D721Med (cell line): ENCODE measurements around the gene MSMO1.

ENCODE experiments used
- DNase-seq: peaks from one replicate; pipeline ENCODE4 v3.0.0; 2011; ENCODE audit warnings: low spot score; ENCODE audit not compliant: insufficient read length
- FAIRE-seq: peaks from 2 replicates; lab custom pipeline; 2011; peaks lifted over from hg19 to GRCh38; lab: Jason Lieb, UNC
- TF ChIP-seq, protein P1 (sequence below): IDR thresholded peaks from 2 replicates; pipeline ENCODE4 v1.5.1; 2012; ENCODE audit warnings: mild to moderate bottlenecking, control low read depth; ENCODE audit not compliant: insufficient read depth; ENCODE audit errors: missing control alignments

Gene MSMO1

DNA sequence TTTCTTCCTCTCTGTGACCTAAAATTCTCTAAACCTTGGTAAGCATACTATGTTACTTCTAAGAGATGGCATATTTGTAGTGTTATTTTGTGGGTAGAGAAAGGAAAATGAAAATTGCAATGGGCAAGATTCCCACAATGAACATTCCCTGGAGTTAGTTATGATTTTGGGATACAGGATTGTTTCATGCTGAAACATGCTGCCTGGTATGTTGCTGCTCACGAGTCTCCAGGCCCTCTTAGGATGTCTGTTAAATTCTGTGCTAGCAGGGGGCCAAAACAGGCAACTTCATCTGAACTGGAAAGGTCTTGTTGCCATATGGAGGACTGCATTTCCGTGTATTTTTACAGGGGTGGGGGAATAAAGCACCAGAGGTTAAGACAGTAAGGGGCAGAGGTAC, 18.9 kb upstream of the MSMO1 start:
- TF ChIP-seq, protein P1, sequence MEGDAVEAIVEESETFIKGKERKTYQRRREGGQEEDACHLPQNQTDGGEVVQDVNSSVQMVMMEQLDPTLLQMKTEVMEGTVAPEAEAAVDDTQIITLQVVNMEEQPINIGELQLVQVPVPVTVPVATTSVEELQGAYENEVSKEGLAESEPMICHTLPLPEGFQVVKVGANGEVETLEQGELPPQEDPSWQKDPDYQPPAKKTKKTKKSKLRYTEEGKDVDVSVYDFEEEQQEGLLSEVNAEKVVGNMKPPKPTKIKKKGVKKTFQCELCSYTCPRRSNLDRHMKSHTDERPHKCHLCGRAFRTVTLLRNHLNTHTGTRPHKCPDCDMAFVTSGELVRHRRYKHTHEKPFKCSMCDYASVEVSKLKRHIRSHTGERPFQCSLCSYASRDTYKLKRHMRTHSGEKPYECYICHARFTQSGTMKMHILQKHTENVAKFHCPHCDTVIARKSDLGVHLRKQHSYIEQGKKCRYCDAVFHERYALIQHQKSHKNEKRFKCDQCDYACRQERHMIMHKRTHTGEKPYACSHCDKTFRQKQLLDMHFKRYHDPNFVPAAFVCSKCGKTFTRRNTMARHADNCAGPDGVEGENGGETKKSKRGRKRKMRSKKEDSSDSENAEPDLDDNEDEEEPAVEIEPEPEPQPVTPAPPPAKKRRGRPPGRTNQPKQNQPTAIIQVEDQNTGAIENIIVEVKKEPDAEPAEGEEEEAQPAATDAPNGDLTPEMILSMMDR = no peak
- FAIRE-seq (no peak), DNase-seq (no peak)

DNA sequence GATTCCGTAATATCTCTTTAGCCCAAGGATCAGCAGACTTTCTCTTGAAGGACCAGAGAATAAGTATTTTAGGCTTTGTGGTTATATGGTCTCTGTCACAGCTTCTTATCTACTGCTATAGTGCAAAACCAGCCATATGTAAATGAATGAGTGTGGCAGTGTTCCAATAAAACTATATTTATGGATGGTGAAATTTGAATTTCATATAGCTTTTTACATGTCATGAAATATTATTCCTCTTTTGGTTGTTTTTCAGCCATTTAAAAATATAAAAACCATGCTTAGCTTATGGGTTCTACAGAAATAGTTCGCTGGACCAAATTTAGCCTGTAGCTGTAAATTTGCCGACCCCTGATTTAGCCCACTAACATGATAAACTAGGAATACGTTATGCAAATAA, 18.0 kb upstream of the MSMO1 start:
- FAIRE-seq = no peak
- DNase-seq = no peak
- TF ChIP-seq, protein P1 = no peak

DNA sequence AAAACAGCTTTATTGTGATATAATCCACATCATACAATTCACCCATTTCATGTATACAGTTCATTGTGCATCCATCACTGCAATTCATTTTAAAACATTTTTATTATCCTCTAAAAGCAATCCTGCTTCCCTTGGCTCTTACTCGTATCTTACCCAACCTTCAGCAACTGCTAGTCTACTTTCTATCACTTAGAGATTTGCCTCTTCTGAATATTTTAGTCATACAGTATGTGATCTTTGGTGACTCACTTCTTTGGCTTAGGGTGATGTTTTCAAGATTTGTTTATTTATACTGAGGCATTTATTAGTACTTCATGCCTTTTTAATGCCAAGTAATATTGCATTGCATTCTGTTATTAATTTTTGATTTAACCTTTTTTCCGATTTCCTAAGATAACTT, 15.0 kb upstream of the MSMO1 start:
- FAIRE-seq (no peak), DNase-seq (no peak)

GRCh38 chr4:165319030-165319429, 8.4 kb upstream of the MSMO1 start:
- no peak for DNase-seq
- no peak for FAIRE-seq
- TF ChIP-seq, protein P1 = no peak

More for the DNA sequence above, 15.0 kb upstream of the MSMO1 start:
- TF ChIP-seq, protein P1 = no peak

DNA sequence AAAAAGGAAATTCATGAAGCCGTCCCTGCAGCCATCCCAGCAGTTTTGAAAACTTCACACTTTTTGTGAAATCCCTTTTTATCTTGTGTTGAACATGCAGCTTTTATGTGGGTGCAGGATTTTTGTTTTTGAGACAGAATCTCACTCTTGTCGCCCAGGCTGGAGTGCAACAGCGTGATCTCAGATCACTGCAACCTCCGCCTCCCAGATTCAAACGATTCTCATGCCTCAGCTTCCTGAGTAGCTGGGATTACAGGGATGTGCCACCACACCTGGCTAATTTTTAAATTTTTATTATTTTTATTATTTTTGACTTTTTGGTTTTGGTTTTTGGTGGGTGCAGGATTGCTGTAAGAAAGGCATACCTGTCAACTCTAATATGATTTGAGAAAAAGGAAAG, 8.0 kb upstream of the MSMO1 start:
- FAIRE-seq = no peak
- TF ChIP-seq, protein P1 = no peak
- DNase-seq = no peak

DNA sequence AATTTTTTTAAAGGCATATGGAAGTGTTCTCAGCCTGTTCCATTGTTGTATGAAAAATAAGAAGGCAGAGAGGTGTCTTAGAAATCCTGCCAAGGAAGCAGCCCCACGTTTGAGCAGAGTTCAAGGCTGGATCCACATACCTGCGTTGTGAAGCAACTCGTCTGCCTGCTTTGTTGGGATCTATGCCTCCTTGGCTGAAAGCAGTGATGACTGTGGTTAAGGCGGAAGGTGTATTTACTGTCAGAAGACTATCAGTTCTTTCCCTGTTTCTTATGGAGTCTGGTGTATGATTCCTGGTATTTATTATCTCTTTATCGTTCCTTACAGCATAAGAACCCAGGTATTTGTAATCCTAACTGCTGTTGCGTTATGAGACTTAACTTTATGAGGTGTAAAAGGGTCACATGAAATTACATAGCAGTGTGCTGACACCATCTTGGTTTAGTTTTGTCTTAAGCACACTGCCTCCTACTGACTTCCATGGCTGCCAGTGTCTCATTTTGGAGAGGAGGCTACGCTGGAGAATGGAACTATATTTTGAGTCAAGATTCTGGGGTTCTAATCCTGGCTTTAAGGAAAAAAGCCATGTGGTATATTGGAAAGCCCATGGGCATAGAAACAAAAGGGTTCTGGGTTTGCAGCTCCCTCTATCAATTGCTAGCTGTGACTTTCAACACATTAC, 3.1 kb upstream of the MSMO1 start:
- DNase-seq (no peak), FAIRE-seq (no peak)
- TF ChIP-seq, protein P1 = no peak

DNA sequence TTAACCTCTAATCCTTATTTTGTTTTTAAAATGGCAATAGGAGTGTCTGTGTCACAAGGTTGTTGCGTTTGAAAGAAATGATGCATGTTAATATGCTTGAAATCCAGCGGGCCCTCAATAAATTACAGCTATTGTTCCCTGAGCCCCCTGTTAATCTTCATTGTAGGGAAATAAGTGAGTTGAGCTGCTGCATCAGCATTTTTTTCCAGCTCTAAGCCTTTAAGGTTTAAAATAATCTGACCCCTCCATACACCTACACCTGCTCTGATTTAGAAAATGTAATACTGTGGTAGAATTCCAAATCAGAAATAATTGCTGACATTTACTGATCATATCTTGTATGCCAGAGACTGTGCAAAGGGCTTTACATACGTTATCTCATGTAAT, 2.6 kb upstream of the MSMO1 start:
- TF ChIP-seq, protein P1 = no peak
- FAIRE-seq = no peak
- no peak for DNase-seq
